Measurements from ENCODE around the gene CENPT. TPM values are rescaled to one million over a fixed set of nuclear protein-coding genes. Genes with fewer than 3 reads are reported as not detected.
A peak's percentile ranks its signal among the peaks of the same experiment; 100 is the strongest.

CENPT gene
- total and polyA plus RNA-seq, 2 of the 13 experiments (the other 11 are each of a cell fraction or from before 2014, with no cell fraction given): 40.9 to 43.3 TPM

- TF ChIP-seq SNAPC4 (CRISPR knock-in tag; IDR thresholded peaks at IDR 0.05) (no peak; the same call in 1 of the 2 replicates), PRMT3 (CRISPR knock-in tag; IDR thresholded peaks at IDR 0.05; ENCODE audit: borderline replicate concordance, low read depth) (no peak), ZNF605 (CRISPR knock-in tag; IDR thresholded peaks at IDR 0.05) (no peak), FOXO4 (CRISPR knock-in tag; conservative IDR thresholded peaks at IDR 0.05) (no peak), PREB (CRISPR knock-in tag; IDR thresholded peaks at IDR 0.05) (no peak), ZBTB7B (CRISPR knock-in tag; IDR thresholded peaks at IDR 0.05) (0 out of 2 replicates have a peak, but pooled peaks have one; percentile 25), SRY (CRISPR knock-in tag; IDR thresholded peaks at IDR 0.05) (0 out of 2 replicates have a peak, but pooled peaks have one; percentile 36), KDM5B (CRISPR knock-in tag; IDR thresholded peaks at IDR 0.05; ENCODE audit: borderline replicate concordance) (no peak; the same call in 1 of the 2 replicates), REPIN1 (CRISPR knock-in tag; IDR thresholded peaks at IDR 0.05; ENCODE audit: borderline replicate concordance, low read depth) (no peak; the same call in 1 of the 2 replicates), MZF1 (CRISPR knock-in tag; IDR thresholded peaks at IDR 0.05; ENCODE audit: borderline replicate concordance) (no peak; the same call in 1 of the 2 replicates), ZBTB2 (CRISPR knock-in tag; IDR thresholded peaks at IDR 0.05; ENCODE audit: low read depth) (peak; percentile 56), SRF (IDR thresholded peaks at IDR 0.05; ENCODE audit: low read depth, low read length) (no peak; the same call in 1 of the 2 replicates), SIX1 (CRISPR knock-in tag; IDR thresholded peaks at IDR 0.05; ENCODE audit: borderline replicate concordance) (no peak; the same call in 1 of the 2 replicates), HHEX (CRISPR knock-in tag; IDR thresholded peaks at IDR 0.05) (no peak), HBP1 (CRISPR knock-in tag; IDR thresholded peaks at IDR 0.05; ENCODE audit: low read depth) (peak; percentile 95)
Observed at GRCh38 chr16:67806428-67807147, 40.9 kb downstream of the CENPT start, which contains the start of the genes RANBP10 and TSNAXIP1 (continued).
